Spleen (tissue), 11 donors: ENCODE results near the gene PPP1R26. TPM values are rescaled to one million over a fixed set of nuclear protein-coding genes. Genes with fewer than 3 reads are reported as not detected.
"Not testable (repeated sequence)": the region's sequence is repeated elsewhere in the genome, so short reads cannot be mapped to it uniquely, and the experiment has no call there.

ENCODE experiments used
- DNase-seq: peaks from one replicate; pipeline ENCODE4 v3.0.0-alpha.2; 2020
- H3K27ac ChIP-seq, 8 donors: fragments of 200-600 bp; sonication (generic) in 7 of 8; 1 replicate in 4 of 8; 2 replicates in 4 of 8; pipeline versions ENCODE4 v1.5.0 to v1.8.0; 2016 to 2021; ENCODE audit warnings: inconsistent platforms in 4 of 8, mild to moderate bottlenecking in 4 of 8, moderate library complexity in 1 of 8
- H3K27me3 ChIP-seq, 7 donors: fragments of 200-600 bp; sonication (generic) in 6 of 7; replicated peaks in 1 of 7; 1 replicate in 4 of 7; 2 replicates in 3 of 7; pipeline versions ENCODE4 v1.5.0 to v1.8.0; 2016 to 2021; ENCODE audit warnings: inconsistent platforms in 3 of 7, mild to moderate bottlenecking in 1 of 7
- H3K36me3 ChIP-seq, 6 donors: fragments of 200-600 bp; sonication (generic) in 5 of 6; 1 replicate in 4 of 6; 2 replicates in 2 of 6; pipeline versions ENCODE4 v1.5.0 to v1.8.0; 2016 to 2021; ENCODE audit warnings: inconsistent platforms in 2 of 6
- H3K4me1 ChIP-seq, 6 donors: fragments of 200-600 bp; sonication (generic) in 5 of 6; 1 replicate in 3 of 6; 2 replicates in 3 of 6; pipeline versions ENCODE4 v1.5.0 to v1.8.0; 2016 to 2021; ENCODE audit warnings: inconsistent platforms in 3 of 6
- H3K4me3 ChIP-seq, 8 donors: fragments of 200-600 bp; sonication (generic) in 7 of 8; 1 replicate in 4 of 8; 2 replicates in 4 of 8; pipeline versions ENCODE4 v1.5.0 to v1.8.0; 2016 to 2021; ENCODE audit warnings: inconsistent platforms in 4 of 8, mild to moderate bottlenecking in 4 of 8, moderate library complexity in 2 of 8
- H3K9me3 ChIP-seq, 8 donors: fragments of 200-600 bp; sonication (generic) in 7 of 8; 1 replicate in 4 of 8; 2 replicates in 4 of 8; pipeline versions ENCODE4 v1.5.0 to v1.8.0; 2016 to 2021; ENCODE audit warnings: inconsistent platforms in 4 of 8
- POLR2A ChIP-seq, 3 donors: fragments of 450-650 bp; IDR thresholded peaks; one replicate each; pipeline ENCODE4 v1.5.1; 2017; ENCODE audit warnings: antibody characterized with exemption in 3 of 3, mild to moderate bottlenecking in 1 of 3
- POLR2AphosphoS5 ChIP-seq, 3 donors: sonication (generic); formaldehyde crosslinking; IDR thresholded peaks; one replicate each; pipeline ENCODE4 v1.5.1; 2017; ENCODE audit warnings: antibody characterized with exemption in 3 of 3
- WGBS, 5 donors: extraction: QIAGEN DNeasy Blood & Tissue Kit in 3 of 5; methylation state at CpG; one replicate each; pipeline versions ENCODE4 v1.1.5 to v1.1.7; 2013 to 2018; 5-methylcytosine and 5-hydroxymethylcytosine counted together
- intact Hi-C: fragments of 100-400 bp; cut with DNase I; formaldehyde crosslinking; loops from one replicate; pipeline ENCODE4 v1.15.0; 2023; ENCODE audit warnings: low total_unique reads
- polyA plus RNA-seq, 3 donors: library from polyadenylated mRNA; stranded (reverse); fragments of 200-250 nt; gene quantifications; one replicate each; pipeline ENCODE4 v1.2.1, GENCODE V29; 2013
- total RNA-seq, 7 donors: library from RNA; depleted of rRNA in 3 of 7; stranded (reverse); fragments of >200 nt in 3 of 7; fragmentation: NEBNext Ultra II Directional in 4 of 7; extraction: Animal tissue kit (Norgen Biotek cat#: 25700) in 4 of 7; gene quantifications; one replicate each; pipeline versions ENCODE4 v1.1.0 to v1.2.1, GENCODE V29; 2016 to 2021
- TF ChIP-seq, protein P1 (sequence below), 11 experiments: fragments of 200-600 bp in 7 of 11; fragments of 450-650 bp in 4 of 11; sonication (generic) in 4 of 11; IDR thresholded peaks in 8 of 11; conservative IDR thresholded peaks in 3 of 11; 1 replicate in 7 of 11; 2 replicates in 4 of 11; pipeline versions ENCODE4 v1.4.0 to v1.8.0; 2016 to 2021; ENCODE audit warnings: antibody characterized with exemption in 11 of 11, inconsistent platforms in 4 of 11, mild to moderate bottlenecking in 1 of 11
- donor health status: healthy with polysubstance abuse.
- donor health status: DM: no; HTN: no; CAD: no; lungs with moderate emphysema.
- donor health status: DM: no; HTN: no; CAD: no.
- donor health status: Bipolar disorder and iron deficiency.
- donor health status: healthy.
- donor health status: DM: no; HTN: no; CAD: no.
- donor health status: DM: yes; HTN: yes; CAD: no.

The PPP1R26 gene
- total and polyA plus RNA-seq, 10 donors: 1.8 to 18.7 (median 9.3) TPM

DNA sequence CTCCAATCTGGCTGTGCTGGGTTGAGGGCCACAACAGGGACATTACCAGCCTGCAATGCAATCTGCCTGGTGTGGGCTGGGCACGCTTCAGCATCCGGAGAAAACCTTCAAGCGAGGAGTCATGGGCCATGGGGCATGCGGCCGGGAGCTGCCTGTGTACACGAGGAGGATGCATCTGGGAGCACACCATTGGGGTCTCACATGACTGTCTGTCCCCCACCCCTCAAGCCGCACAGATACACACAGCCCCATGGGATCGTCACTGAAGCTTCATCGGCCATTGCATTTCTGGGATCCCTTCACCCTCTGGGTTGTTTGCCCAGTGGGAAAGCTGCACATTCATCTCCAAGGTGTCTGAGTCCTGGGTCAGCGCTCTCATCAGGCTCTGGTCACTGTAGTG, 51.5 kb downstream of the PPP1R26 start:
- Histone ChIP-seq H3K4me1 (no peaks in the 10 kb centered on the region), H3K36me3 (no peaks in the 10 kb centered on the region), H3K9me3 (no peaks in the 10 kb centered on the region), H3K27me3 (peaks cover 0 to 36% (median 0%) of the 10 kb centered on the region in 7 donors), H3K4me3 (no peak overlapping the region), H3K27ac (no peak overlapping the region)
- peak; percentile 19 for DNase-seq
- no peak for TF ChIP-seq POLR2AphosphoS5 (IDR thresholded peaks at IDR 0.05)
- TF ChIP-seq, protein P1, sequence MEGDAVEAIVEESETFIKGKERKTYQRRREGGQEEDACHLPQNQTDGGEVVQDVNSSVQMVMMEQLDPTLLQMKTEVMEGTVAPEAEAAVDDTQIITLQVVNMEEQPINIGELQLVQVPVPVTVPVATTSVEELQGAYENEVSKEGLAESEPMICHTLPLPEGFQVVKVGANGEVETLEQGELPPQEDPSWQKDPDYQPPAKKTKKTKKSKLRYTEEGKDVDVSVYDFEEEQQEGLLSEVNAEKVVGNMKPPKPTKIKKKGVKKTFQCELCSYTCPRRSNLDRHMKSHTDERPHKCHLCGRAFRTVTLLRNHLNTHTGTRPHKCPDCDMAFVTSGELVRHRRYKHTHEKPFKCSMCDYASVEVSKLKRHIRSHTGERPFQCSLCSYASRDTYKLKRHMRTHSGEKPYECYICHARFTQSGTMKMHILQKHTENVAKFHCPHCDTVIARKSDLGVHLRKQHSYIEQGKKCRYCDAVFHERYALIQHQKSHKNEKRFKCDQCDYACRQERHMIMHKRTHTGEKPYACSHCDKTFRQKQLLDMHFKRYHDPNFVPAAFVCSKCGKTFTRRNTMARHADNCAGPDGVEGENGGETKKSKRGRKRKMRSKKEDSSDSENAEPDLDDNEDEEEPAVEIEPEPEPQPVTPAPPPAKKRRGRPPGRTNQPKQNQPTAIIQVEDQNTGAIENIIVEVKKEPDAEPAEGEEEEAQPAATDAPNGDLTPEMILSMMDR (IDR thresholded peaks at IDR 0.05 in 8 of 11, conservative IDR thresholded peaks at IDR 0.05 in 3 of 11): no peak
- TF ChIP-seq POLR2A (IDR thresholded peaks at IDR 0.05): no peak
- 88 to 97% (median 91%) methylated on average over 4 to 10 of the region's 10 CpGs for WGBS, 5 donors
- intact Hi-C loops: no loop called here

DNA sequence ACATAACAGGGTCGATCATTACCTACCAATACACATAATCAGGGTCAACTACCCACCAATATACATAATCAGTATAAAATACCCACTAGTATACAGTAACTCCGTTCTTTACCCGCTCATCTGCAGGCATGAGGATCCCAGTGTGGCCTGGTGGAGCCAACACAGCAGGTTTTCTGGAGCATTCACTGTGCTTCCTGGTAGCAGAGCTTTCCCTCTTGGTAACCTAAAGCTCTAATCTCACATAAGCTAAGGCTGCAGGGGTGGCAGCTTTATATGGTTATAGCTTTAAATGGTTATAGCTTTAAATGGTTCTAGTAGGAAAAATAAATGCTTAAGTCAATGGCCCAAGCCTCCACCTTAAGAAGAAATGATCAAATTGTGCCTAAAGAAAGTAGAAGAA, 53.5 kb downstream of the PPP1R26 start:
- no peaks in the 10 kb centered on the region for H3K4me1 ChIP-seq
- H3K4me3 ChIP-seq: no peak overlapping the region
- no peaks in the 10 kb centered on the region for H3K36me3 ChIP-seq
- peaks cover 0 to 27% (median 0%) of the 10 kb centered on the region in 7 donors for H3K27me3 ChIP-seq
- intact Hi-C loops: no loop called here
- H3K9me3 ChIP-seq: no peaks in the 10 kb centered on the region
- H3K27ac ChIP-seq: no peak overlapping the region
- DNase-seq: no peak
- TF ChIP-seq, protein P1 (IDR thresholded peaks at IDR 0.05 in 8 of 11, conservative IDR thresholded peaks at IDR 0.05 in 3 of 11): no peak
- TF ChIP-seq POLR2A (IDR thresholded peaks at IDR 0.05) (no peak), POLR2AphosphoS5 (IDR thresholded peaks at IDR 0.05) (no peak)
- WGBS, 5 donors: 86 to 100% (median 92%) methylated on average over 3 of the region's 3 CpGs

GRCh38 chr9:135533674-135534073, 54.1 kb downstream of the PPP1R26 start:
- Histone ChIP-seq H3K27ac (no peak overlapping the region), H3K4me1 (no peaks in the 10 kb centered on the region), H3K36me3 (no peaks in the 10 kb centered on the region), H3K27me3 (peaks cover 0 to 30% (median 0%) of the 10 kb centered on the region in 7 donors), H3K9me3 (no peaks in the 10 kb centered on the region), H3K4me3 (no peak overlapping the region)
- TF ChIP-seq POLR2A (IDR thresholded peaks at IDR 0.05): no peak
- no peak for TF ChIP-seq POLR2AphosphoS5 (IDR thresholded peaks at IDR 0.05)
- TF ChIP-seq, protein P1 (IDR thresholded peaks at IDR 0.05 in 8 of 11, conservative IDR thresholded peaks at IDR 0.05 in 3 of 11): no peak
- 88 to 92% (median 90%) methylated on average over 12 of the region's 12 CpGs for WGBS, 5 donors
- DNase-seq: peak; percentile 41
- intact Hi-C loops: no loop called here

- H3K4me3 ChIP-seq, intact Hi-C loops, H3K27ac ChIP-seq, H3K4me1 ChIP-seq, H3K36me3 ChIP-seq, H3K9me3 ChIP-seq: not testable (repeated sequence)
- H3K27me3 ChIP-seq: peaks cover 0 to 36% (median 0%) of the 10 kb centered on the region in 7 donors
- DNase-seq: peak; percentile 45
- 29 to 38% (median 32%) methylated on average over 5 to 10 of the region's 10 CpGs for WGBS, 5 donors
These were observed 54.7 kb downstream of the PPP1R26 start for GRCh38 chr9:135534192-135534711.

DNA sequence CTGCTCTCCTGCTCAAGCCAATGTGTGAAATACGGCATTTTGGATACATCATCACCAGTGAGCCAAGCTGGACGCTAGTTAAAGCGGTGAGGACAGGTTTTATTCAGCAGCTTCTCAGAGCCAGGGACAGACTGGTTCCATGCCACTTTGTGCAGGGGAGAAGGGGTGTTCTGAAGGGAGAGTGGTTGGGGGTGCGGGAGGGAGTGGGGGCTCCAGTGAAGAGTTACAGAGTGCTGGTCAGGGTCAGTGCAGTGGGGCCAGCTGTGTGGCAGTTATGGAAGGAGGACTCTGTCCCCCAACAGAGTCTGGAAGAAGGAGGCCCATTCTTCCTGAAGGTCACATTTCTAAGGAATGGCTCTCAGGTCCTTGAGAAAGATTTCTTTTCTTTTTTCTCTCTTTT, 55.2 kb downstream of the PPP1R26 start:
- H3K36me3 ChIP-seq, H3K4me3 ChIP-seq, H3K9me3 ChIP-seq, intact Hi-C loops, H3K4me1 ChIP-seq, H3K27ac ChIP-seq: not testable (repeated sequence)
- 81 to 89% (median 84%) methylated on average over 4 of the region's 4 CpGs for WGBS, 5 donors
- DNase-seq: peak; percentile 55
- H3K27me3 ChIP-seq: peaks cover 0 to 42% (median 0%) of the 10 kb centered on the region in 7 donors

GRCh38 chr9:135535631-135536030, 56.0 kb downstream of the PPP1R26 start:
- H3K36me3 ChIP-seq, H3K27ac ChIP-seq, H3K4me1 ChIP-seq, H3K4me3 ChIP-seq, H3K9me3 ChIP-seq, intact Hi-C loops: not testable (repeated sequence)
- peaks cover 0 to 50% (median 0%) of the 10 kb centered on the region in 7 donors for H3K27me3 ChIP-seq
- peak; percentile 29 for DNase-seq
- WGBS, 5 donors: 63 to 90% (median 84%) methylated on average over 2 to 13 of the region's 13 CpGs
